Neural cell (in vitro differentiated cells): ENCODE data around the gene LRBA. TPM values are rescaled to one million over a fixed set of nuclear protein-coding genes. Genes with fewer than 3 reads are reported as not detected.

Experiments used
- H2AFZ ChIP-seq: fragments of 200-600, 300-800 bp; sonication (generic), shearing (Covaris generic); 2 replicates; pipeline ENCODE4 v1.6.0; 2014; ENCODE audit warnings: low read depth, mild to moderate bottlenecking, antibody characterized with exemption, low read length, moderate library complexity
- H3F3A ChIP-seq: fragments of 200-600 bp; shearing (Covaris generic); 2 replicates; pipeline ENCODE4 v1.6.1; 2016; ENCODE audit warnings: mild to moderate bottlenecking, moderate library complexity, mixed read lengths, antibody characterized with exemption, low read length; ENCODE audit not compliant: insufficient read depth, poor library complexity, severe bottlenecking
- H3K27ac ChIP-seq: fragments of 200-600, 300-800 bp; sonication (generic), shearing (Covaris generic); 2 replicates; pipeline ENCODE4 v1.5.1; 2014; ENCODE audit warnings: mild to moderate bottlenecking, low read length, moderate library complexity
- H3K27me3 ChIP-seq: fragments of 300-800, 200-600 bp; sonication (generic), shearing (Covaris generic); 2 replicates; pipeline ENCODE4 v1.6.0; 2014; ENCODE audit warnings: mild to moderate bottlenecking, low read depth, low read length, moderate library complexity; ENCODE audit not compliant: insufficient read depth
- H3K36me3 ChIP-seq: fragments of 300-800, 200-600 bp; sonication (generic), shearing (Covaris generic); 2 replicates; pipeline ENCODE4 v1.5.1; 2014; ENCODE audit warnings: mild to moderate bottlenecking, antibody characterized with exemption, low read length, moderate library complexity; ENCODE audit not compliant: insufficient read depth
- H3K4me2 ChIP-seq: fragments of 300-800, 200-600 bp; sonication (generic), shearing (Covaris generic); 2 replicates; pipeline ENCODE4 v1.6.0; 2014; ENCODE audit warnings: mild to moderate bottlenecking, low read length
- H3K4me3 ChIP-seq: fragments of 300-800, 200-600 bp; sonication (generic), shearing (Covaris generic); 2 replicates; pipeline ENCODE4 v1.5.1; 2014; ENCODE audit warnings: mild to moderate bottlenecking, low read length, moderate library complexity
- H3K79me2 ChIP-seq: fragments of 200-600 bp; shearing (Covaris generic); replicated peaks from 2 replicates; pipeline ENCODE4 v1.6.0; 2014; ENCODE audit warnings: mild to moderate bottlenecking, low read length, moderate library complexity; ENCODE audit not compliant: insufficient read depth
- H3K9ac ChIP-seq: fragments of 300-800, 200-600 bp; sonication (generic), shearing (Covaris generic); 2 replicates; pipeline ENCODE4 v1.6.1; 2016; ENCODE audit warnings: mild to moderate bottlenecking, low read length, mixed read lengths
- H3K9me2 ChIP-seq: fragments of 200-600 bp; shearing (Covaris generic); 2 replicates; pipeline ENCODE4 v1.6.1; 2016; ENCODE audit warnings: mild to moderate bottlenecking, low read length, mixed read lengths; ENCODE audit not compliant: insufficient read depth
- H3K9me3 ChIP-seq: fragments of 200-600, 300-800 bp; sonication (generic), shearing (Covaris generic); 2 replicates; pipeline ENCODE4 v1.6.1; 2016; ENCODE audit warnings: mild to moderate bottlenecking, mixed run types, low read length, moderate library complexity, mixed read lengths
- H4K20me1 ChIP-seq: fragments of 200-600 bp; shearing (Covaris generic); 2 replicates; pipeline ENCODE4 v1.6.1; 2016; ENCODE audit warnings: mild to moderate bottlenecking, mixed run types; ENCODE audit not compliant: insufficient read depth
- EP300 ChIP-seq: fragments of 450-650 bp; conservative IDR thresholded peaks from 2 replicates; pipeline ENCODE4 v1.6.1; 2014; ENCODE audit warnings: antibody characterized with exemption, mild to moderate bottlenecking, moderate library complexity; ENCODE audit not compliant: poor library complexity, severe bottlenecking
- EZH2 ChIP-seq: fragments of 200-600, 300-800 bp; shearing (Covaris generic), sonication (generic); IDR thresholded peaks from 2 replicates; pipeline ENCODE4 v1.6.1; 2014; ENCODE audit warnings: antibody characterized with exemption, low read length, borderline replicate concordance, mild to moderate bottlenecking; ENCODE audit not compliant: insufficient read depth, poor library complexity, severe bottlenecking
- MXI1 ChIP-seq: fragments of 450-650 bp; conservative IDR thresholded peaks from 2 replicates; pipeline ENCODE4 v1.6.1; 2014; ENCODE audit warnings: antibody characterized with exemption, mild to moderate bottlenecking; ENCODE audit not compliant: poor library complexity, severe bottlenecking
- POLR2AphosphoS5 ChIP-seq: IDR thresholded peaks from 2 replicates; pipeline ENCODE4 v1.6.1; 2012
- RAD21 ChIP-seq: fragments of 450-650 bp; conservative IDR thresholded peaks from 2 replicates; pipeline ENCODE4 v1.6.1; 2014; ENCODE audit warnings: antibody characterized with exemption, mild to moderate bottlenecking, moderate library complexity
- SMC3 ChIP-seq: fragments of 450-650 bp; conservative IDR thresholded peaks from 2 replicates; pipeline ENCODE4 v1.6.1; 2014; ENCODE audit warnings: antibody characterized with exemption, mild to moderate bottlenecking, moderate library complexity; ENCODE audit not compliant: poor library complexity
- TAF1 ChIP-seq: IDR thresholded peaks from 2 replicates; pipeline ENCODE4 v1.6.1; 2012; ENCODE audit warnings: low read depth
- polyA plus RNA-seq: library from polyadenylated mRNA; depleted of rRNA; stranded (reverse); fragments of >200 nt; gene quantifications from 2 replicates; pipeline ENCODE4 v1.2.3, GENCODE V29; 2014
- TF ChIP-seq, protein P1 (sequence below): IDR thresholded peaks from 2 replicates; pipeline ENCODE4 v1.6.1; 2012; ENCODE audit warnings: borderline replicate concordance
- TF ChIP-seq, protein P2 (sequence below): fragments of 450-650 bp; IDR thresholded peaks from 2 replicates; pipeline ENCODE4 v1.5.1; 2014; ENCODE audit warnings: antibody characterized with exemption, mild to moderate bottlenecking, moderate library complexity; ENCODE audit not compliant: poor library complexity, severe bottlenecking

The LRBA gene
- polyA plus RNA-seq, 1 donor from 2014 or later, result 7.1 TPM

DNA sequence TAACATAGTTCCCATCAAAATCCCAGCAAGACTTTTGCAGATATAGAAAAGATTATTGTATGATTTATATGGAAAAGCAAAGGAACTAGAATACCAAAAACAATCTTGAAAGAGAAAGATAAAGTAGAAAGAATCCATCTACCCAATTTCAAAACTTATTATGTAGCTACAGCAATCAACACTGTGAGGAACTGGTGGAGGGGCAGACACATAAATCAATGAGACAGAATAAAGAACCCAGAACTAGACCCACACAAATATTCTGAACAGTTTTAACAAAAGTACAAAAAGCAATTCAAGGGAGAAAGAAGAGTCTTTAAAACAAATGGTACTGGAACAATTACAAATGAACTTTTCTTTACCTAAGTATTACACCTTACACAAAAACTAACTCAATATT lies 67.0 kb downstream of the LRBA start:
- Histone ChIP-seq H3K36me3 (no peaks in the 10 kb centered on the region), H3K27ac (no peak overlapping the region), H4K20me1 (no peaks in the 10 kb centered on the region), H3K4me3 (no peak overlapping the region), H3K79me2 (no peaks in the 10 kb centered on the region), H3K9ac (no peak overlapping the region), H3K9me3 (no peaks in the 10 kb centered on the region), H3K27me3 (no peaks in the 10 kb centered on the region), H2AFZ (no peak overlapping the region), H3K9me2 (no peaks in the 10 kb centered on the region), H3F3A (no peaks in the 10 kb centered on the region), H3K4me2 (no peak overlapping the region)
- no peak for TF ChIP-seq SMC3
- TF ChIP-seq EP300, result no peak
- TF ChIP-seq RAD21, result no peak
- TF ChIP-seq, protein P1, sequence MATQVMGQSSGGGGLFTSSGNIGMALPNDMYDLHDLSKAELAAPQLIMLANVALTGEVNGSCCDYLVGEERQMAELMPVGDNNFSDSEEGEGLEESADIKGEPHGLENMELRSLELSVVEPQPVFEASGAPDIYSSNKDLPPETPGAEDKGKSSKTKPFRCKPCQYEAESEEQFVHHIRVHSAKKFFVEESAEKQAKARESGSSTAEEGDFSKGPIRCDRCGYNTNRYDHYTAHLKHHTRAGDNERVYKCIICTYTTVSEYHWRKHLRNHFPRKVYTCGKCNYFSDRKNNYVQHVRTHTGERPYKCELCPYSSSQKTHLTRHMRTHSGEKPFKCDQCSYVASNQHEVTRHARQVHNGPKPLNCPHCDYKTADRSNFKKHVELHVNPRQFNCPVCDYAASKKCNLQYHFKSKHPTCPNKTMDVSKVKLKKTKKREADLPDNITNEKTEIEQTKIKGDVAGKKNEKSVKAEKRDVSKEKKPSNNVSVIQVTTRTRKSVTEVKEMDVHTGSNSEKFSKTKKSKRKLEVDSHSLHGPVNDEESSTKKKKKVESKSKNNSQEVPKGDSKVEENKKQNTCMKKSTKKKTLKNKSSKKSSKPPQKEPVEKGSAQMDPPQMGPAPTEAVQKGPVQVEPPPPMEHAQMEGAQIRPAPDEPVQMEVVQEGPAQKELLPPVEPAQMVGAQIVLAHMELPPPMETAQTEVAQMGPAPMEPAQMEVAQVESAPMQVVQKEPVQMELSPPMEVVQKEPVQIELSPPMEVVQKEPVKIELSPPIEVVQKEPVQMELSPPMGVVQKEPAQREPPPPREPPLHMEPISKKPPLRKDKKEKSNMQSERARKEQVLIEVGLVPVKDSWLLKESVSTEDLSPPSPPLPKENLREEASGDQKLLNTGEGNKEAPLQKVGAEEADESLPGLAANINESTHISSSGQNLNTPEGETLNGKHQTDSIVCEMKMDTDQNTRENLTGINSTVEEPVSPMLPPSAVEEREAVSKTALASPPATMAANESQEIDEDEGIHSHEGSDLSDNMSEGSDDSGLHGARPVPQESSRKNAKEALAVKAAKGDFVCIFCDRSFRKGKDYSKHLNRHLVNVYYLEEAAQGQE, result no peak
- no peak for TF ChIP-seq TAF1
- no peak for TF ChIP-seq MXI1
- TF ChIP-seq EZH2, result no peak
- no peak for TF ChIP-seq POLR2AphosphoS5
- TF ChIP-seq, protein P2, sequence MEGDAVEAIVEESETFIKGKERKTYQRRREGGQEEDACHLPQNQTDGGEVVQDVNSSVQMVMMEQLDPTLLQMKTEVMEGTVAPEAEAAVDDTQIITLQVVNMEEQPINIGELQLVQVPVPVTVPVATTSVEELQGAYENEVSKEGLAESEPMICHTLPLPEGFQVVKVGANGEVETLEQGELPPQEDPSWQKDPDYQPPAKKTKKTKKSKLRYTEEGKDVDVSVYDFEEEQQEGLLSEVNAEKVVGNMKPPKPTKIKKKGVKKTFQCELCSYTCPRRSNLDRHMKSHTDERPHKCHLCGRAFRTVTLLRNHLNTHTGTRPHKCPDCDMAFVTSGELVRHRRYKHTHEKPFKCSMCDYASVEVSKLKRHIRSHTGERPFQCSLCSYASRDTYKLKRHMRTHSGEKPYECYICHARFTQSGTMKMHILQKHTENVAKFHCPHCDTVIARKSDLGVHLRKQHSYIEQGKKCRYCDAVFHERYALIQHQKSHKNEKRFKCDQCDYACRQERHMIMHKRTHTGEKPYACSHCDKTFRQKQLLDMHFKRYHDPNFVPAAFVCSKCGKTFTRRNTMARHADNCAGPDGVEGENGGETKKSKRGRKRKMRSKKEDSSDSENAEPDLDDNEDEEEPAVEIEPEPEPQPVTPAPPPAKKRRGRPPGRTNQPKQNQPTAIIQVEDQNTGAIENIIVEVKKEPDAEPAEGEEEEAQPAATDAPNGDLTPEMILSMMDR, result no peak

DNA sequence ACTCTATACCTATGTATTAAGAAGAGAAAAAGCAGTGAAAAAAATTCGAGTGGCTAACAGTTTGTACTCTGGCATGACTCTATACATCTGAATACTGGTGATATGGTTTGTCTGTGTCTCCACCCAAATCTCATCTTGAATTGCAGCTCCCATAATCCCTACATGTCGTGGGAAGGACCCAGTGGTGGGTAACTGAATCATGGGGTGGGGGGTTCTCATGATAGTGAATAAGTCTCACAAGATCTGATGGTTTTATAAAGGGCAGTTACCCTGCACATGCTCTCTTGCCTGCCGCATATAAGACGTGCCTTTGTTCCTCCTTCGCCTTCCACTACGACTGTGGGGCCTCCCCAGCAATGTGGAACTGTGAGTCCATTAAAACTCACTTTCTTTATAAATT lies 70.4 kb downstream of the LRBA start:
- no peaks in the 10 kb centered on the region for H4K20me1 ChIP-seq
- H3K27me3 ChIP-seq, result no peaks in the 10 kb centered on the region
- no peak for TF ChIP-seq TAF1
- no peak for TF ChIP-seq RAD21
- TF ChIP-seq, protein P2, result no peak
- TF ChIP-seq SMC3, result no peak
- no peak for TF ChIP-seq EZH2
- TF ChIP-seq EP300, result no peak
- TF ChIP-seq POLR2AphosphoS5, result no peak
- TF ChIP-seq, protein P1, result no peak
- no peak for TF ChIP-seq MXI1
- H3K9me2 ChIP-seq, result no peaks in the 10 kb centered on the region
- no peak overlapping the region for H3K9ac ChIP-seq
- H3K9me3 ChIP-seq, result no peaks in the 10 kb centered on the region
- H3K4me2 ChIP-seq, result no peak overlapping the region
- no peak overlapping the region for H2AFZ ChIP-seq
- H3K79me2 ChIP-seq, result no peaks in the 10 kb centered on the region
- no peak overlapping the region for H3K4me3 ChIP-seq
- no peak overlapping the region for H3K27ac ChIP-seq
- no peaks in the 10 kb centered on the region for H3K36me3 ChIP-seq
- H3F3A ChIP-seq, result no peaks in the 10 kb centered on the region
